Cardiac fibroblast (primary cell): ENCODE data around the gene TMEM256.
A peak's percentile ranks its signal among the peaks of the same experiment; 100 is the strongest.

Experiments
- DNase-seq, 2 donors: peaks; one replicate each; pipeline versions ENCODE4 v3.0.0 to v3.0.0-alpha.2; 2010; ENCODE audit warnings: low read depth in 2 of 2
- H3K4me3 ChIP-seq, 2 donors: replicated peaks in 1 of 2; 1 replicate in 1 of 2; 2 replicates in 1 of 2; pipeline ENCODE4 v1.5.1; 2011; ENCODE audit warnings: low read depth in 2 of 2, low read length in 2 of 2, mild to moderate bottlenecking in 2 of 2, moderate library complexity in 1 of 2
- TF ChIP-seq, protein P1 (sequence below): IDR thresholded peaks from one replicate; pipeline ENCODE4 v1.5.1; 2011; ENCODE audit warnings: low read depth, mild to moderate bottlenecking, low read length, inconsistent platforms

TMEM256 gene

DNA sequence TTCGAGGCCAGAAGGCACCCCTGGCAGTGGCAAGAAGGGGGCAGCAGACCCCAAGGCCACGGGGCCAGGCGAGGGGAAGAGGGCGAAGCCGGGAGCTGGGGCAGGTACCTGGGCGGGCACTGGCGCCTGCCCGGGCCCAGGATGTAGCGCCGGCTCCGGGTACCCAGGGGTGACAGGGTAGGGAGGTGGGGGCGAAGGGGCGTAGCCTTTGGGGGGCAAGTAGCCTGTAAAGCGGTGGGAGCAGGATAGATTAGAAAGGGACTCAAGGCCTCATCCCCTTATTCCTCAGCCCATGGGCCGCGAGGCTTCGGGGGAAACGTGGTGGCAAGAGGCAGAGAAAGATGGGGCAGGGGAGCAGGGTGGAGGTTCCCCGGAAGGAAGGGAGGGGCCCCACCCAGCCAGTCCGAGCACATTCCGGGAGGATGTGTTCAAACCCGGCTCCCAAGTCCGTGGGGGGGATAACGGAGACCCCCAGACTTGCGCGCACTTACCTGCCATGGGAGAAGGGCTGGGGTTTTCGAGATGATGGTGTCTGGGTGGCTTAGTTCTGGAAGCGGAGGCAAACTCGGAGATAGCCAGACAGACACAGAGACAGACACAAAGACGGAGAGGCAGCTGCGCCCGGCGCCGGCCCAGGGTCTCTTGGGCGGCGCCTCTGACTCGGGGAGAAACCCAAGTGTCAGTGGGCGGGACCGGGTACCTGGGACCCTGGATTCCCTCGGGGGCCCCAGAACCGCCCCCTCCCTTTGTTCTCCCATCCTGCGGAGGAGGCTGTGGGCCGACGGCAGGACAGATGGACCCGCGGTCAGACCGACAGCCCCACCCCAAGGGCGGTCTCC, 10.1 kb downstream of the TMEM256 start:
- TF ChIP-seq, protein P1, sequence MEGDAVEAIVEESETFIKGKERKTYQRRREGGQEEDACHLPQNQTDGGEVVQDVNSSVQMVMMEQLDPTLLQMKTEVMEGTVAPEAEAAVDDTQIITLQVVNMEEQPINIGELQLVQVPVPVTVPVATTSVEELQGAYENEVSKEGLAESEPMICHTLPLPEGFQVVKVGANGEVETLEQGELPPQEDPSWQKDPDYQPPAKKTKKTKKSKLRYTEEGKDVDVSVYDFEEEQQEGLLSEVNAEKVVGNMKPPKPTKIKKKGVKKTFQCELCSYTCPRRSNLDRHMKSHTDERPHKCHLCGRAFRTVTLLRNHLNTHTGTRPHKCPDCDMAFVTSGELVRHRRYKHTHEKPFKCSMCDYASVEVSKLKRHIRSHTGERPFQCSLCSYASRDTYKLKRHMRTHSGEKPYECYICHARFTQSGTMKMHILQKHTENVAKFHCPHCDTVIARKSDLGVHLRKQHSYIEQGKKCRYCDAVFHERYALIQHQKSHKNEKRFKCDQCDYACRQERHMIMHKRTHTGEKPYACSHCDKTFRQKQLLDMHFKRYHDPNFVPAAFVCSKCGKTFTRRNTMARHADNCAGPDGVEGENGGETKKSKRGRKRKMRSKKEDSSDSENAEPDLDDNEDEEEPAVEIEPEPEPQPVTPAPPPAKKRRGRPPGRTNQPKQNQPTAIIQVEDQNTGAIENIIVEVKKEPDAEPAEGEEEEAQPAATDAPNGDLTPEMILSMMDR = peak; percentile 18
- no peak for DNase-seq
- H3K4me3 ChIP-seq = peak overlapping the region; percentile 91 to 94

DNA sequence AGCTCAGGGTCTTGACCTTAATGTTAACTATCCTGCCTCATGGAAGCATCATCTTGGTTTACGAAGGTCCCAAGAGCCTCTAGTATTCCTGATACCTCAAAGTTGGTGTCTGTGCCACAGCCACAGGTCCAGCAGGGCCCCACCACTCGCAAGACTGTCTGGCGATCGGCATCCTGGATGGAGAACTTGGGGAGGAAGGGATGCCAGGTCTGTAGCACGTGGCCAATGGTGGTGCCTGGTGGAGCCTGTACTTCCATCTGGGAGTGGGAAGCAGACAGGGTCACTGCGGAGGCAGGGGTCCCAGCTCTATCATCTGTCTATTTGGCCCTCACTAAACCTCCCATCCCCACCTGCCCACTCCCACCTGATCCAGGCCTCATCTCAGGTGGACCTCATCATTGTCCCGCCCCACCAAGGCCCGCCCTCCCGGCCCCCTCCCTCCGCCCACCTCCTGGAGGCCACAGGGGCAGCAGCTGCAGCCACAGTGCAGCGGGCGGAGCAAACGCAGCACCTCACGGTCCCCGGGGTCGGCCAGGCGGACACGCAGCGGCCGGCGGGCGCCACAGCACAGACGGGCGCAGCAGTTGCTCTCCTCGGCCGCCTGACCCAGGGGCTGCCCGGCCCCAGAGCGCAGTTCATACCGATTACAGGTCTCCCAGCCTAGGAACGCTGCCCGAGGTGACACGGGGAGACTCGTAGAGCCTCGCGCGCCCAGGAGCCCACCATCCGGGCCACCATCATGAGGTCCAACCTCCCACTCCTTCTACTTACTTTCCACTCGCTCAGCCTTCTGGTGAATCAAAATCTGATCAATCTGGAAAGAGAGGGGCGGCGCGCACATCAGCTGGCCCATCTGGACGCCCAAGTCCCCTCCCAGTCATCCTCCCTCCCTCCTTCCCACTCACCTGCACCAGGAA, 10.9 kb downstream of the TMEM256 start:
- peak overlapping the region; percentile 91 to 94 for H3K4me3 ChIP-seq
- no peak for DNase-seq
- TF ChIP-seq, protein P1 = no peak

DNA sequence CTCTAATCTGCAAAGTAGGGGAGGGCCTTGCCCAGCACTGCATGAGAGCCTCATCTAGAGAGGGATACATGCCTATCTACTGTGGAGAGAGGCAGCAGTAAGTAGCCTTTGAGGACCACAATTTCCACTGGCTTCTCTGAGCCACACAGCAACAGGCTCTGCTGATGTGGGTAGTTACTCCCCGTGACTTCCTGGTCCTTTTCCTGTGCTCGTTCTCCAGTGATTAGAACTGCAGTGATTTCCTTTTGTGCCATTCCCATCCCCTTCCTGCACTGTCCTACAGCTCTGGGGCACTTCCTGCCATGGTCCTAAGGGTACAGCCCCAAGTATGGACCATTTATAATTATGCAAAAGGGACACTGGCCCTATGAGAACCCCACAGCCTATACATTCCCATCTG, 12.6 kb downstream of the TMEM256 start:
- H3K4me3 ChIP-seq = no peak overlapping the region
- TF ChIP-seq, protein P1 = no peak
- DNase-seq = no peak

DNA sequence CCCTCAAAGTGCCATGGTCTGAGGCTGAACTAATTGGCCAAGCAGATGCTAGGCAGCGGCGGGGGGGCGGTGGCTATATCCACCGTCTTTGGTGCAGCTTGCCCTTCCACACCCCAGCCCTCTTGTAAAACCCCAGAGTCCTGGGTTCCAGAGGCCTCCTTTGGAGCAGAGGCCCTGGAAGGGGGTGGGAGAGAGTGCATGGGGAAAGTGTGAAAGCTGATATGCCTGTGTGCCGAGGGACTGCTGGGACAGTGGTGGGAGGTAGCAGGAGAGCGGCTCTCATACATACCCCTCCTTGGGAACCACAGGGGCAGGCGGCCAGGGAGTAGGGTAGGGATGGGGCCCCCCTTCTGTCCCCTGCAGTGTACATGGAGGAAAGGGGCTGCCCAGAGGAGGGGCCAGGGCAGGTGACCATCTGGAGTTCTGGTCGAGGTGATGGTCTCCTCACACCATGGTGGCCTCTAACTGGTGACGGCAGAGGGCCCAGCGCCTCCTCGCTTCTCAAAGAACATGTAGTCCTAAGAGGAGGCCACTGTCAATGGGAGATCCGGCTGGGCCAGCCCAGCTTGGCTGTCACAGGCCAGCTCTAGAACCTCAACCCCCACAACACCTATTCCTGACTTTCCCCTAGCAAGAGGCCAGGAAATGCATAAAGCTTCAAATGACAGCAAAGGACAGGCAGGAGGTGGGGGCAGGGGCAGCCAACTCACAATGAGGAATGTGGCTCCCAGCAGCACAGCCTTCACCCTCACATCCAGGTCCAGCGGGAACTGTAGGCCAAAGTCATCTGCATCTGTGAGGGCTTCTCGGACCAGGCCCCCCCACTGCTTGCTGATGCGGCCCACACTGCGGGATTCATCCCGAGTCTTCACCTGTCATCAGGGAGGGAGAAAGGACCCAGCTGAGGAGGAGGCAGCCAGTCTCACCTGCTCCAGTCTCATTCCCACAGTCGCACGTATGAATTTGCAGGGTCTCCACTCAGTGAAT, 13.7 kb downstream of the TMEM256 start:
- DNase-seq = no peak
- TF ChIP-seq, protein P1 = no peak

DNA sequence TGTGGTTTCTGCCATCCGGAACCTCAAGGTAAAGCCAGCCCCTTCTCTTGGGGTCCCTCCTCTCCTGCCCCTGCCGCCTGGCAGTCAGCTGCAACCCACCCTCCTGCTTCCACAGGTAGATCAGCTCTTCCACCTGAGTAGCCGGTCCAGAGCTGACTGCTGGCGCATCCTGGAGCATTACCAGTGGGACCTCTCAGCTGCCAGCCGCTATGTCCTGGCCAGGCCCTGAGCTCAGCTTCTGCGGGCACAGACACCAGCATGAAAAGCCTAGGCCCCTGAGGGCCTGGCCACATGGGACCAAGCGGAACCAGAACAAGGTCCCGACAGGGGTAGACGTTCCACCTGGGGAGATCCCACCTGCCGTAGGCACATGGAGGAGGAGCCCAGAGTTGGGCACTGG, 15.0 kb downstream of the TMEM256 start:
- TF ChIP-seq, protein P1 = no peak
- H3K4me3 ChIP-seq = no peak overlapping the region
- no peak for DNase-seq

More for the DNA sequence above, 13.7 kb downstream of the TMEM256 start:
- no peak overlapping the region for H3K4me3 ChIP-seq
